Natural killer cell (primary cell): Measurements from ENCODE around the gene LDLRAP1. TPM values are rescaled to one million over a fixed set of nuclear protein-coding genes. Genes with fewer than 3 reads are reported as not detected.

Experiments used
- ATAC-seq, 3 donors: fragments of 150-1000 bp in 2 of 3; fragments of 200-7000 bp in 1 of 3; cut with Tn5 transposase; 1 replicate in 1 of 3; 2 replicates in 2 of 3; pipeline ENCODE4 v1.10.0; 2021; ENCODE audit warnings: mild to moderate bottlenecking in 2 of 3, moderate library complexity in 2 of 3
- DNase-seq, 2 donors: peaks; one replicate each; pipeline versions ENCODE4 v3.0.0 to v3.0.0-alpha.2; 2013 to 2021; ENCODE audit warnings: mixed read lengths in 1 of 2
- H3K27ac ChIP-seq: one replicate; pipeline ENCODE4 v1.5.1; 2013; ENCODE audit warnings: mild to moderate bottlenecking, low read length
- H3K27me3 ChIP-seq: one replicate; pipeline ENCODE4 v1.6.1; 2013; ENCODE audit warnings: low read length; ENCODE audit not compliant: control insufficient read depth, insufficient read depth
- H3K36me3 ChIP-seq: one replicate; pipeline ENCODE4 v1.6.1; 2013; ENCODE audit warnings: low read length; ENCODE audit not compliant: control insufficient read depth, insufficient read depth
- H3K4me1 ChIP-seq: one replicate; pipeline ENCODE4 v1.6.1; 2013; ENCODE audit warnings: low read length; ENCODE audit not compliant: control insufficient read depth, insufficient read depth
- H3K4me3 ChIP-seq: one replicate; pipeline ENCODE4 v1.5.1; 2013; ENCODE audit warnings: low read length
- H3K9me3 ChIP-seq: one replicate; pipeline ENCODE4 v1.6.1; 2013; ENCODE audit warnings: low read length; ENCODE audit not compliant: control insufficient read depth, insufficient read depth
- H3K27ac Mint-ChIP-seq, 2 donors: one replicate each; pipeline ENCODE4 v1.8.0; 2022; ENCODE audit warnings: mild to moderate bottlenecking in 2 of 2, mixed read lengths in 2 of 2, moderate library complexity in 1 of 2
- H3K27me3 Mint-ChIP-seq, 2 donors: one replicate each; pipeline ENCODE4 v1.8.0; 2022; ENCODE audit warnings: low read depth in 2 of 2, mixed read lengths in 2 of 2
- H3K36me3 Mint-ChIP-seq: one replicate; pipeline ENCODE4 v1.8.0; 2022; ENCODE audit warnings: mixed read lengths
- H3K4me1 Mint-ChIP-seq, 2 donors: one replicate each; pipeline ENCODE4 v1.8.0; 2022; ENCODE audit warnings: mixed read lengths in 2 of 2
- H3K4me3 Mint-ChIP-seq: one replicate; pipeline ENCODE4 v1.8.0; 2022; ENCODE audit warnings: mild to moderate bottlenecking, moderate library complexity, mixed read lengths
- H3K9me3 Mint-ChIP-seq, 2 donors: one replicate each; pipeline ENCODE4 v1.8.0; 2022; ENCODE audit warnings: mixed read lengths in 2 of 2
- WGBS: methylation state at CpG from one replicate; pipeline ENCODE4 v1.1.7; 2013; ENCODE audit warnings: missing lambda C conversion rate; ENCODE audit not compliant: insufficient coverage; 5-methylcytosine and 5-hydroxymethylcytosine counted together
- intact Hi-C: fragments of 100-400 bp; cut with micrococcal nuclease; formaldehyde crosslinking; loops from one replicate; pipeline ENCODE4 v1.14.2; 2022
- total RNA-seq, 4 donors: library from RNA; stranded (reverse); fragments of 120-200 nt in 1 of 4; gene quantifications; one replicate each; pipeline versions ENCODE4 v1.2.3 to v1.2.4, GENCODE V29; 2013 to 2022
- TF ChIP-seq, protein P1 (sequence below): fragments of 200-600 bp; IDR thresholded peaks from one replicate; pipeline ENCODE4 v1.8.0; 2022; ENCODE audit warnings: antibody characterized with exemption

The LDLRAP1 gene
- total RNA-seq, 3 donors from 2014 or later (not counting 1 experiment from before 2014, with no cell fraction given): 25.2 to 34.0 (median 27.4) TPM

DNA sequence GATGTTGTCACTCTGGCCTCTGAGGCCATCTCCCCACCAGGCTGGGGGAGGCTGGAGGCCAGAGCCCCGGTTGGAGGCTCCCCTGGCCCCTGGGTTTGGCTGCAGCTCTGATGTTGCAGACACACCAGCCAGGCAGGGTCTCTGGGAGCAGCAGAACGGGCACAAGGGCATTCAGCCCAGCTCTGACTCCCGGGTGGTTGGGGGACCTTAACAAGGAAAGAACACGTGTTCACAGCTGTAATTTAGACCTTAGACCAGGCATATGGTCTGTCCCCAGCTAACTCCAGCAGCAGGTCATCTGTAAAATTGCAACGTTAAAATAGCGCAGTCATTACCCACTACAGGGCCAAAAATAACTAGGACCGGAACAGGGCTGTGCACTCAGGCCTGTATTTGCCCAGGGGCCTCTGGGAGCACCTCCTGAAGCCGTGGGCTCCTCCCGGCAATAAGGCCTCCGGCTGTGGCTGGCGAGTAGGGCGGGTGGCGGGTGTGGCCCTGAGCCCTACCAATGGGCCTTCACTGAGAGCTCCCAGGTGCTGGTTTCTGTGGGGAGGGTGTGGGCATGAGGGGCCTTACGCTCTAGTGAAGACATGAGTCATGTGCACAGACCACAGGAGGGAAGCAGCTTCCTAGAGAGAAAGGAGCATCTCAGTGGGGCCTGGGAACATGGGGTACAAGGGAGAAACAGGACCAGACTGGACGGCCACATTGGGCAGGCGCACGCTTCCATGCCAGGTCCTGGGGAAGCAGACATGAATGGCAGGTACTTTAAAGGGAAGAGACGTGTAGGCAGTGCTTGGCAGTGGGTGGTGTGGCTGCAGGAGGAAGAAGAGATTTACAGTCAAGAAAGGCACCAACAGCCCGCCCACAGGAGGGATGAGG lies 6.1 kb downstream of the LDLRAP1 start:
- Mint-ChIP-seq H3K27ac (peak overlapping the region; percentile 74 to 85), H3K4me3 (peak overlapping the region; percentile 60), H3K36me3 (no peaks in the 10 kb centered on the region), H3K9me3 (no peaks in the 10 kb centered on the region), H3K4me1 (peaks cover 37 to 66% of the 10 kb centered on the region in 2 donors), H3K27me3 (no peaks in the 10 kb centered on the region)
- TF ChIP-seq, protein P1, sequence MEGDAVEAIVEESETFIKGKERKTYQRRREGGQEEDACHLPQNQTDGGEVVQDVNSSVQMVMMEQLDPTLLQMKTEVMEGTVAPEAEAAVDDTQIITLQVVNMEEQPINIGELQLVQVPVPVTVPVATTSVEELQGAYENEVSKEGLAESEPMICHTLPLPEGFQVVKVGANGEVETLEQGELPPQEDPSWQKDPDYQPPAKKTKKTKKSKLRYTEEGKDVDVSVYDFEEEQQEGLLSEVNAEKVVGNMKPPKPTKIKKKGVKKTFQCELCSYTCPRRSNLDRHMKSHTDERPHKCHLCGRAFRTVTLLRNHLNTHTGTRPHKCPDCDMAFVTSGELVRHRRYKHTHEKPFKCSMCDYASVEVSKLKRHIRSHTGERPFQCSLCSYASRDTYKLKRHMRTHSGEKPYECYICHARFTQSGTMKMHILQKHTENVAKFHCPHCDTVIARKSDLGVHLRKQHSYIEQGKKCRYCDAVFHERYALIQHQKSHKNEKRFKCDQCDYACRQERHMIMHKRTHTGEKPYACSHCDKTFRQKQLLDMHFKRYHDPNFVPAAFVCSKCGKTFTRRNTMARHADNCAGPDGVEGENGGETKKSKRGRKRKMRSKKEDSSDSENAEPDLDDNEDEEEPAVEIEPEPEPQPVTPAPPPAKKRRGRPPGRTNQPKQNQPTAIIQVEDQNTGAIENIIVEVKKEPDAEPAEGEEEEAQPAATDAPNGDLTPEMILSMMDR: no peak
- intact Hi-C loops: loop anchor here (10.0 kb wide), 1 partner anchor 225 kb away; no protein-coding TSS in a partner anchor
- no peaks in the 10 kb centered on the region for H3K36me3 ChIP-seq
- ATAC-seq (peak; percentile 70 to 87 (median 83)), DNase-seq (peak; percentile 36 to 78)
- H3K4me3 ChIP-seq: peak overlapping the region; percentile 3
- no peaks in the 10 kb centered on the region for H3K27me3 ChIP-seq
- 13% methylated on average over 19 of the region's 19 CpGs for WGBS
- no peaks in the 10 kb centered on the region for H3K9me3 ChIP-seq
- H3K27ac ChIP-seq: peak overlapping the region; percentile 55
- peaks cover 66% of the 10 kb centered on the region for H3K4me1 ChIP-seq

DNA sequence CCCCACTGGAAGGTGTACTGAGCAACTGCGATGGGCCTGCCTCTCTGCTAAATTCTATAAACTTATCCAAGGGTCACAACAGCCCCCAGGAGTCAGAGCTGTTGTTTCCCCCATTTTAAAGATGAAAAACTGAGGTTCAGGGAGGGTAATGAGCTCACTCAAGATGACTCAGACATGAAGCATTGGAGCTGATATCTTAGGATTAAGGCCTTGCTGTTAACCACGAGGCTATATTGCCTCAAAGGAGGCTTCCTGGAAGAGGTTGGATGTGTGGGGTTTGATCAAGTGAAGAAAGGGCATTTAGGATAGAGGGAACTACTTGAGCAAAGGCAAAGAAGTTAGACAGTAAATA lies 6.7 kb downstream of the LDLRAP1 start:
- intact Hi-C loops: no loop called here
- TF ChIP-seq, protein P1: no peak
- peaks cover 37 to 60% of the 10 kb centered on the region in 2 donors for H3K4me1 Mint-ChIP-seq
- Histone ChIP-seq H3K27ac (peak overlapping the region; percentile 55), H3K4me1 (peaks cover 59% of the 10 kb centered on the region), H3K9me3 (no peaks in the 10 kb centered on the region), H3K4me3 (no peak overlapping the region), H3K27me3 (no peaks in the 10 kb centered on the region), H3K36me3 (peaks cover 4% of the 10 kb centered on the region)
- ATAC-seq (peak in 1 of 3 donors; percentile 24), DNase-seq (no peak)
- H3K4me3 Mint-ChIP-seq: peak overlapping the region; percentile 60
- no peaks in the 10 kb centered on the region for H3K36me3 Mint-ChIP-seq
- WGBS: 38% methylated on average over 2 of the region's 2 CpGs
- H3K9me3 Mint-ChIP-seq: no peaks in the 10 kb centered on the region
- H3K27ac Mint-ChIP-seq: peak overlapping the region; percentile 74 to 85
- no peaks in the 10 kb centered on the region for H3K27me3 Mint-ChIP-seq

DNA sequence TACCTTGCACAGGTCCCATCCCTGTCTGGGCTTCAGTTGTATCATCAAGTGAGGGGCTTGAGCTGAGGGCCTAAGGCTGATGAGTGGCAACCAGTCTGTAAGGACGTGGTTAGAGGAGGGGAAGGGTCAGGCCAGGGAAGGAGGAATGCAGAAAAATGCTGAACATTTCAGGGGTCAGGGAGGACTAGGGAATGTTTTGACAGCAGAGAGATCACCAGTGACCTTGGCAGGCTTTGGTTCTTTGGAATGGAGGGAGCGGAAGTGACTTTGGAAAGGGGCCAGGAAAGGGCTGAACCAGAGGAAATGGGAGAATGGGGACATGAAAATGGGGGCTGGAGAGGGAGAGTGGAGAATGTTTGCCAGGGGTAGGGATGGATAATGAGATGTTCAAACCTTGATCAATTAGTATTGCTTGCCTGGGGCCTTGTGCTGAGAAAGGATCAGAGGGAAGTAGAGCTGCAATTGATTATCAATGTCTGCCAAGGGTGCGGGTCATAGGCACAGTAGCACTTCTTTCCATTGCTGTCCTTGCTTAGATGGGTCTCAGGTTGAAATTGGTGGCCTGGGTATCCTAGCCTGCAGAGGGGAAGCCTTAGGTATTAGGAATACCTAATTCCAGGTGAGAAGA lies 7.4 kb downstream of the LDLRAP1 start:
- H3K4me3 Mint-ChIP-seq: no peak overlapping the region
- H3K27me3 Mint-ChIP-seq: no peaks in the 10 kb centered on the region
- Histone ChIP-seq H3K27ac (no peak overlapping the region), H3K27me3 (no peaks in the 10 kb centered on the region), H3K36me3 (peaks cover 7% of the 10 kb centered on the region), H3K4me1 (peaks cover 59% of the 10 kb centered on the region), H3K9me3 (no peaks in the 10 kb centered on the region), H3K4me3 (no peak overlapping the region)
- DNase-seq (no peak), ATAC-seq (no peak)
- 93% methylated on average over 3 of the region's 3 CpGs for WGBS
- intact Hi-C loops: no loop called here
- no peaks in the 10 kb centered on the region for H3K36me3 Mint-ChIP-seq
- TF ChIP-seq, protein P1: no peak
- H3K4me1 Mint-ChIP-seq: peaks cover 43 to 61% of the 10 kb centered on the region in 2 donors
- H3K9me3 Mint-ChIP-seq: no peaks in the 10 kb centered on the region
- H3K27ac Mint-ChIP-seq: peak overlapping the region; percentile 74 to 85
